Mucosa of descending colon (tissue), 3 donors: ENCODE measurements around the gene ZNF609. TPM values are rescaled to one million over a fixed set of nuclear protein-coding genes. Genes with fewer than 3 reads are reported as not detected.

Source experiments
- ATAC-seq: fragments of 200-7000 bp; cut with Tn5 transposase; one replicate; pipeline ENCODE4 v1.9.1; 2020; ENCODE audit warnings: mild to moderate bottlenecking, moderate library complexity
- DNase-seq, 3 donors: peaks; one replicate each; pipeline ENCODE4 v3.0.0-alpha.2; 2020
- H3K36me3 ChIP-seq: fragments of 200-600 bp; one replicate; pipeline ENCODE4 v1.8.0; 2021; ENCODE audit warnings: low read depth, mild to moderate bottlenecking
- H3K4me1 ChIP-seq: fragments of 200-600 bp; one replicate; pipeline ENCODE4 v1.8.0; 2021; ENCODE audit warnings: low read depth, mild to moderate bottlenecking
- H3K4me3 ChIP-seq: fragments of 200-600 bp; one replicate; pipeline ENCODE4 v1.8.0; 2021; ENCODE audit warnings: mild to moderate bottlenecking
- H3K9me3 ChIP-seq: fragments of 200-600 bp; one replicate; pipeline ENCODE4 v1.8.0; 2021; ENCODE audit warnings: mild to moderate bottlenecking
- CTCF ChIP-seq: fragments of 200-600 bp; IDR thresholded peaks from one replicate; pipeline ENCODE4 v1.8.0; 2022; ENCODE audit warnings: antibody characterized with exemption, mild to moderate bottlenecking
- intact Hi-C, 2 donors: fragments of 100-400 bp; cut with DNase I in 1 of 2; cut with micrococcal nuclease in 1 of 2; formaldehyde crosslinking; loops; one replicate each; pipeline versions ENCODE4 v1.11.0 to v1.11.1; 2022; cut with DNase I, micrococcal nuclease
- total RNA-seq, 3 donors: library from RNA; stranded (reverse); fragmentation: NEBNext Ultra II Directional in 2 of 3; extraction: Animal tissue kit (Norgen Biotek cat#: 25700) in 2 of 3; gene quantifications; one replicate each; pipeline versions ENCODE4 v1.2.1 to v1.2.4, GENCODE V29; 2021 to 2023
- donor health status: DM: no; HTN: no; CAD: no; lungs with moderate emphysema.
- donor health status: DM: no; HTN: no; CAD: no.
- donor health status: DM: no; HTN: yes; CAD: no.

ZNF609 gene
- total RNA-seq, 3 donors from 2014 or later = 25.4 to 49.2 (median 29.5) TPM

GRCh38 chr15:64690008-64690407 is 229.6 kb downstream of the ZNF609 start:
- intact Hi-C loops = no loop called here
- TF ChIP-seq CTCF = no peak
- Histone ChIP-seq H3K4me1 (no peaks in the 10 kb centered on the region), H3K36me3 (no peaks in the 10 kb centered on the region), H3K4me3 (no peak overlapping the region), H3K9me3 (no peaks in the 10 kb centered on the region)
- ATAC-seq (no peak), DNase-seq (no peak)

DNA sequence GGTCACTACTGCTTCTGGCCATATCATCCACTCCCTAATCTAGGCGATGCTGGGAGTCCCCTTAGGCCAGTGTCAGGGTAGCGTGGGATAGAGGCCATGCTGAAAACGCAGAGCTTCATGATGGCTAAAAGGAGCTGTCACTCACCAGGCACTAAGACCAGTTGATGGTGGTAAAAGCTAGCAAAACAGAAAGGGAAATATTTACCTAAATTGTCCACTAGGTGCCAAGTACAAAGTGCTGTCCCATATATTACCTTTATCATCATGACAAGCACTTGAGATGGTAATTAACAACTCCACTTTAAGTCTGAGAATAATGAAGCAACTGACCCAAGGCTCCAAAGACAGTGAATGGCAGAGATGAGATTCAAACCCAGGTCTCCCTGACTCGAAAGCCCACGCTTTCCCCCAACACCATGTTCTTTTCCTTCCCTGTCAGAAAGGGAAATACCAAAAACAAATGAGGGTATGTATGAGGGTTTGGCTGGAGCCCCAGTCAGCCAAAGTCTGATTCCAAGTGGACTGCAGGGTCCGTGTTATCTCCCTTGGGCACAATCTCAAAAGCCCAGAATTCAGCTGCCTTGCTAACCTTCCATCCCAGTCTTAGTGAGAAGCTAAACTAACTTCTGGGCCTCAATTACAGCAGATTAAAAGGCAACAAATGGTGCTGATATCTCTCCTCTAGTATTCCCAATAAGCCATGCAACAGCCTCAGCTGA is 230.4 kb downstream of the ZNF609 start:
- no peak for TF ChIP-seq CTCF
- Histone ChIP-seq H3K4me3 (no peak overlapping the region), H3K4me1 (no peaks in the 10 kb centered on the region), H3K36me3 (no peaks in the 10 kb centered on the region), H3K9me3 (no peaks in the 10 kb centered on the region)
- ATAC-seq = no peak
- no peak for DNase-seq
- intact Hi-C loops = no loop called here

- DNase-seq (no peak), ATAC-seq (peak; percentile 35)
- H3K9me3 ChIP-seq = no peaks in the 10 kb centered on the region
- no peaks in the 10 kb centered on the region for H3K4me1 ChIP-seq
- no peaks in the 10 kb centered on the region for H3K36me3 ChIP-seq
- H3K4me3 ChIP-seq = no peak overlapping the region
- intact Hi-C loops = no loop called here
- TF ChIP-seq CTCF = no peak
These were observed 231.7 kb downstream of the ZNF609 start for GRCh38 chr15:64691896-64692565.

DNA sequence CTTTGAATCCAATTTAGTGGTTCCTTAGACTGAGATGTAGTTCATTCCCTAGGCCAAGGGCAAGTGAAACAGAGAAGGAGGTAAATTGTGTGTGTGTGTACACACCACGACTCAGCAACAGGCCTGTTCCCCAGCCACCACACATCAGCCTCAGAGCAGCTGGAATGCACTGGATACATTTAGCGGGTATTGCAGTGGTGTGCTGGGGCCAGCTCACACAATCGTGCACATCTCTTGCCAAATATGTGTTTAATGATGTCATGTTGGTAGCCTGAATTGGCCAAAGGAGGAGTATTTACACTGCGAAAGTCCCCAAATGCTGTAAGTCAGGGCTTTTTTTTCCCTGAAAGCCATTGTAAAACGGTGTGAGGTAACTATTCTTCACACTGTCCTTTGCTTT is 232.8 kb downstream of the ZNF609 start:
- Histone ChIP-seq H3K9me3 (no peaks in the 10 kb centered on the region), H3K4me1 (peaks cover under 1% of the 10 kb centered on the region), H3K36me3 (no peaks in the 10 kb centered on the region), H3K4me3 (no peak overlapping the region)
- peak in 1 of 3 donors; percentile 64 for DNase-seq
- ATAC-seq = peak; percentile 72
- intact Hi-C loops = no loop called here
- TF ChIP-seq CTCF = no peak

DNA sequence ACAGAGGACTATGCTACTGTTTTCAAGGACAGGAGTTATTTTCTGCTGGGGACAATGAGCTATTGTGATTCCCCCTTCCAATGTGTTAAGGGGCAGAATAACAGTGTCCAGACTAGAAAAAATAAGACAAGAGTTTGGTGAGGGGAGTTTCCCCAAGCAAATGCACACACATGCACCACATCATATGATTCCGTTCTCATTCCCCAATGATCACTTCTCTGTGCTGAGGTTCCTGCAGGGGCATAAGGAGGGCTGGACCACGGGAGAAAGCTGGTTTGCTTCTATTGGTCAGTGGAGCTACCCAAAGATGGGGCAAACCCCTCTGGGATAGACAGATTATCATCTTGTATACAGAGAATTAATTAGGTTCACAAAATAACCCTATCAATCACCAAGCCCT is 234.4 kb downstream of the ZNF609 start:
- ATAC-seq = no peak
- intact Hi-C loops = no loop called here

More for the DNA sequence above, 234.4 kb downstream of the ZNF609 start:
- peaks cover 14% of the 10 kb centered on the region for H3K4me1 ChIP-seq
- no peaks in the 10 kb centered on the region for H3K9me3 ChIP-seq
- TF ChIP-seq CTCF = no peak
- DNase-seq = no peak
- no peak overlapping the region for H3K4me3 ChIP-seq
- H3K36me3 ChIP-seq = no peaks in the 10 kb centered on the region
